Measurements from ENCODE around the gene DIO3.

Gene DIO3

DNA sequence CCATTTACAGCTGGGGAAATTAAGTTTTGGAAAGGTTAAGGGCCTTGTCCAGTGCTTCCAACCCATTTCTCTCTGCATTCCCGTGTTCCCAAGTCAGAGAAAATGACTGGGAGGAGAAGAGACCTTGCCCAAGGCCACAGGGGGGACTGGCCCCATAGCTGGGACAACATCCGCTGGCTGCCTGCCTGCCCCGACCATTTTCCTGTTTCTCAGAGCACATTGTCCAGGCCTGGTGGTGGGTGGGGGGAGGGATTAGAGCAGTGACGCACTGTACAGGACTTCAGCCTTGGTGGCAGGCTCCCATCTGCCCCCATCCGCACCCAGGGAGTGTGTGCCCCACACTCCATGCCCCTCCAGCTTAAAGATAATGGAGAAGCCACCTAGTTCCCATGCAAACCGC is 27.7 kb downstream of the DIO3 start:
- Histone ChIP-seq H4K20me1 (ENCODE audit: insufficient read depth, low read length) (no peaks in the 10 kb centered on the region), H3K36me3 (ENCODE audit: insufficient read depth, low read length) (no peaks in the 10 kb centered on the region), H2AFZ (ENCODE audit: low read depth, low read length) (no peak overlapping the region), H3K4me1 (ENCODE audit: insufficient read depth, low read length) (no peaks in the 10 kb centered on the region), H3K27me3 (ENCODE audit: insufficient read depth, low read length, poor library complexity) (no peaks in the 10 kb centered on the region), H3K9me3 (ENCODE audit: insufficient read depth, low read length, severe bottlenecking) (no peaks in the 10 kb centered on the region), H3K9ac (ENCODE audit: low read depth, low read length) (no peak overlapping the region), H3K27ac (ENCODE audit: low read length) (no peak overlapping the region), H3K4me3 (ENCODE audit: low read depth in 1 of 2, low read length in 2 of 2) (no peak overlapping the region), H3K4me2 (ENCODE audit: insufficient read depth, low read length) (no peak overlapping the region), H3K79me2 (ENCODE audit: insufficient read depth, low read length) (no peaks in the 10 kb centered on the region)
- ATAC-seq (ENCODE audit: insufficient read depth, low read depth): no peak
- TF ChIP-seq EZH2 (IDR thresholded peaks at IDR 0.05; ENCODE audit: borderline replicate concordance, low read depth, low read length, severe bottlenecking): no peak
- TF ChIP-seq, protein P1, sequence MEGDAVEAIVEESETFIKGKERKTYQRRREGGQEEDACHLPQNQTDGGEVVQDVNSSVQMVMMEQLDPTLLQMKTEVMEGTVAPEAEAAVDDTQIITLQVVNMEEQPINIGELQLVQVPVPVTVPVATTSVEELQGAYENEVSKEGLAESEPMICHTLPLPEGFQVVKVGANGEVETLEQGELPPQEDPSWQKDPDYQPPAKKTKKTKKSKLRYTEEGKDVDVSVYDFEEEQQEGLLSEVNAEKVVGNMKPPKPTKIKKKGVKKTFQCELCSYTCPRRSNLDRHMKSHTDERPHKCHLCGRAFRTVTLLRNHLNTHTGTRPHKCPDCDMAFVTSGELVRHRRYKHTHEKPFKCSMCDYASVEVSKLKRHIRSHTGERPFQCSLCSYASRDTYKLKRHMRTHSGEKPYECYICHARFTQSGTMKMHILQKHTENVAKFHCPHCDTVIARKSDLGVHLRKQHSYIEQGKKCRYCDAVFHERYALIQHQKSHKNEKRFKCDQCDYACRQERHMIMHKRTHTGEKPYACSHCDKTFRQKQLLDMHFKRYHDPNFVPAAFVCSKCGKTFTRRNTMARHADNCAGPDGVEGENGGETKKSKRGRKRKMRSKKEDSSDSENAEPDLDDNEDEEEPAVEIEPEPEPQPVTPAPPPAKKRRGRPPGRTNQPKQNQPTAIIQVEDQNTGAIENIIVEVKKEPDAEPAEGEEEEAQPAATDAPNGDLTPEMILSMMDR (IDR thresholded peaks at IDR 0.05; ENCODE audit: borderline replicate concordance, extremely low read depth, low read length, poor library complexity, severe bottlenecking): no peak
- no peak for DNase-seq

DNA sequence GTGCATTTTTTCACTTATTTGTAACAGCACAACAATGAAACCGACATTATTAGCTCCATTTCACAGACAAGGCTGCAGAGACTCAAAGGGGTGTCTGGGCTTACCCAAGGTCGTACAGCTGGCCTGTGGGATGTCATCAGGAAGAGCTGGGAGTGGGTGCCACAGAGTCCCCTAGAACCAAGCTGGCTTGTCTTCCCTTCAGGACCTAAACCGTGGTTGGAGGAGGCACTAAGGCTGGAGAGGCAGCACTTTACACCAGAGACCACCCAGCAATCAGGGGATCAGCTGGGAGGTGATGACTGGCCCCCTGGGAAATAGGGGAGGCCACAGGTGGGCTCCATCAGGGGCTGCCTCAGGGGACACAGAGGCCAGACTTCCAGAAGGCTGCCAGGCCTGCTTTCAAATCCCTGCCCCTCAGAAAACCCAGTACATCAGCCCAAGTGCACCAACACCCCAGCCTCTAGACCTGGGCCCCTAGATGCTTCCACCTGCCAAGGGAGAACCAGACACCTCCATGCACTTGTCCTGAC is 28.3 kb downstream of the DIO3 start:
- no peak overlapping the region for H3K27ac ChIP-seq (ENCODE audit: low read length)
- H3K4me1 ChIP-seq (ENCODE audit: insufficient read depth, low read length): no peaks in the 10 kb centered on the region
- TF ChIP-seq EZH2 (IDR thresholded peaks at IDR 0.05; ENCODE audit: borderline replicate concordance, low read depth, low read length, severe bottlenecking): no peak
- TF ChIP-seq, protein P1 (IDR thresholded peaks at IDR 0.05; ENCODE audit: borderline replicate concordance, extremely low read depth, low read length, poor library complexity, severe bottlenecking): no peak
- no peak overlapping the region for H3K4me3 ChIP-seq (ENCODE audit: low read depth in 1 of 2, low read length in 2 of 2)
- no peaks in the 10 kb centered on the region for H4K20me1 ChIP-seq (ENCODE audit: insufficient read depth, low read length)
- no peaks in the 10 kb centered on the region for H3K36me3 ChIP-seq (ENCODE audit: insufficient read depth, low read length)
- H3K9me3 ChIP-seq (ENCODE audit: insufficient read depth, low read length, severe bottlenecking): no peaks in the 10 kb centered on the region
- no peak for ATAC-seq (ENCODE audit: insufficient read depth, low read depth)
- no peak for DNase-seq
- no peak overlapping the region for H3K9ac ChIP-seq (ENCODE audit: low read depth, low read length)
- H3K79me2 ChIP-seq (ENCODE audit: insufficient read depth, low read length): no peaks in the 10 kb centered on the region
- H2AFZ ChIP-seq (ENCODE audit: low read depth, low read length): no peak overlapping the region
- no peak overlapping the region for H3K4me2 ChIP-seq (ENCODE audit: insufficient read depth, low read length)
- H3K27me3 ChIP-seq (ENCODE audit: insufficient read depth, low read length, poor library complexity): no peaks in the 10 kb centered on the region

DNA sequence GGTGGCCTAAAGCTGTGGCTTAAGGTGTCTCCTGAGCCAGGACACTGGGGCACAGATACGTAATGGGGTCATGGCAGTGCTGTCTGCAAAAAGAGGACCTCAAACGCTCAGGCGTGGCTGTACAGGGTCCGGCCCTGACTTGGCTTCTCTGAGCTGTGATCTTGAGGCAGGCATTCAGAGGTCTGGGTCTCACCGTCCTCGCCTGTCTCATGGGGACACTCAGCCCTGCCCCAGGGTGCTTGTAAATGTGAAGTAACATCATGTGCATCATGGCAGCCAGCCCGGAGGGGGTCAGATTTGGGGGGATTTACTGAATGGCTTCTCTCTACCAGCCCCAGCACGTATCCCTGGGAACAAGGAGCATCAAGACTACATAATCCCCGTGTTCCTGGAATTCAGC is 28.8 kb downstream of the DIO3 start:
- Histone ChIP-seq H3K4me3 (ENCODE audit: low read depth in 1 of 2, low read length in 2 of 2) (no peak overlapping the region), H3K27ac (ENCODE audit: low read length) (no peak overlapping the region), H2AFZ (ENCODE audit: low read depth, low read length) (no peak overlapping the region), H3K36me3 (ENCODE audit: insufficient read depth, low read length) (no peaks in the 10 kb centered on the region), H4K20me1 (ENCODE audit: insufficient read depth, low read length) (no peaks in the 10 kb centered on the region), H3K9ac (ENCODE audit: low read depth, low read length) (no peak overlapping the region), H3K4me1 (ENCODE audit: insufficient read depth, low read length) (no peaks in the 10 kb centered on the region), H3K9me3 (ENCODE audit: insufficient read depth, low read length, severe bottlenecking) (no peaks in the 10 kb centered on the region), H3K79me2 (ENCODE audit: insufficient read depth, low read length) (no peaks in the 10 kb centered on the region), H3K4me2 (ENCODE audit: insufficient read depth, low read length) (no peak overlapping the region), H3K27me3 (ENCODE audit: insufficient read depth, low read length, poor library complexity) (no peaks in the 10 kb centered on the region)
- no peak for ATAC-seq (ENCODE audit: insufficient read depth, low read depth)
- no peak for TF ChIP-seq EZH2 (IDR thresholded peaks at IDR 0.05; ENCODE audit: borderline replicate concordance, low read depth, low read length, severe bottlenecking)
- TF ChIP-seq, protein P1 (IDR thresholded peaks at IDR 0.05; ENCODE audit: borderline replicate concordance, extremely low read depth, low read length, poor library complexity, severe bottlenecking): no peak
- no peak for DNase-seq

DNA sequence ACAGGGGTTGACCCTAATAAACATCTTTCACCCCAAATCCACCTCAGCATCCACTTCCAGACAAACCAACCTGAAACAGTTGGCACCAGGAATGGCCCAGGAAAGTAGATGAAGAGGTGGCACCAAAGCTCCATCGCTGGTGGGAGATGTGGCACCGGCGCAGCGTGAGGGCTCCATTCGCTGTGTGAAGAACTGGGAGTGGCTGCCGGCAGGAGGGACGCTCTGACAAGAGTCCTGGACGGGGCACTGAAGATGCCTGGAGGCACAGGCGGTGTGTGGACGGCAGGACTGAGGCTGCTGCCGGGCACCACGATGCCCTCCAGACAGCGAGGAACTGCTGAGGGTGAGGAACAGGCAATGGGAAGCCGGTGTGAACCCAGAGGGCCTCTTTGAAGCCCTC is 29.3 kb downstream of the DIO3 start:
- Histone ChIP-seq H3K4me2 (ENCODE audit: insufficient read depth, low read length) (no peak overlapping the region), H3K27me3 (ENCODE audit: insufficient read depth, low read length, poor library complexity) (no peaks in the 10 kb centered on the region), H3K4me1 (ENCODE audit: insufficient read depth, low read length) (no peaks in the 10 kb centered on the region), H3K79me2 (ENCODE audit: insufficient read depth, low read length) (no peaks in the 10 kb centered on the region), H3K9ac (ENCODE audit: low read depth, low read length) (no peak overlapping the region), H4K20me1 (ENCODE audit: insufficient read depth, low read length) (no peaks in the 10 kb centered on the region), H3K36me3 (ENCODE audit: insufficient read depth, low read length) (no peaks in the 10 kb centered on the region), H3K27ac (ENCODE audit: low read length) (no peak overlapping the region), H3K9me3 (ENCODE audit: insufficient read depth, low read length, severe bottlenecking) (no peaks in the 10 kb centered on the region), H3K4me3 (ENCODE audit: low read depth in 1 of 2, low read length in 2 of 2) (no peak overlapping the region), H2AFZ (ENCODE audit: low read depth, low read length) (no peak overlapping the region)
- no peak for ATAC-seq (ENCODE audit: insufficient read depth, low read depth)
- TF ChIP-seq, protein P1 (IDR thresholded peaks at IDR 0.05; ENCODE audit: borderline replicate concordance, extremely low read depth, low read length, poor library complexity, severe bottlenecking): no peak
- no peak for TF ChIP-seq EZH2 (IDR thresholded peaks at IDR 0.05; ENCODE audit: borderline replicate concordance, low read depth, low read length, severe bottlenecking)
- no peak for DNase-seq

Data from DND-41 (cell line).